Heart left ventricle (tissue), 16 donors: ENCODE data around the gene NREP. TPM values are rescaled to one million over a fixed set of nuclear protein-coding genes. Genes with fewer than 3 reads are reported as not detected.

Source experiments
- ATAC-seq, 4 donors: fragments of 200-7000 bp; cut with Tn5 transposase; one replicate each; pipeline ENCODE4 v1.9.1; 2020 to 2022; ENCODE audit warnings: moderate library complexity in 4 of 4, mild to moderate bottlenecking in 3 of 4, moderate number of reproducible peaks in 1 of 4
- DNase-seq, 5 donors: peaks; one replicate each; pipeline ENCODE4 v3.0.0-alpha.2; 2020
- H3K27ac ChIP-seq, 12 donors: fragments of 200-600 bp; sonication (generic) in 4 of 12; one replicate each; pipeline versions ENCODE4 v1.5.0 to v1.8.0; 2016 to 2022; ENCODE audit warnings: mild to moderate bottlenecking in 2 of 12
- H3K27me3 ChIP-seq, 9 donors: fragments of 200-600 bp; sonication (generic) in 2 of 9; one replicate each; pipeline versions ENCODE4 v1.5.1 to v1.8.0; 2016 to 2022; ENCODE audit warnings: mild to moderate bottlenecking in 3 of 9
- H3K36me3 ChIP-seq, 9 donors: fragments of 200-600 bp; sonication (generic) in 2 of 9; one replicate each; pipeline versions ENCODE4 v1.5.0 to v1.8.0; 2018 to 2022; ENCODE audit warnings: mild to moderate bottlenecking in 2 of 9
- H3K4me1 ChIP-seq, 12 donors: fragments of 200-600 bp; sonication (generic) in 4 of 12; one replicate each; pipeline versions ENCODE4 v1.5.0 to v1.8.0; 2016 to 2022; ENCODE audit warnings: mild to moderate bottlenecking in 3 of 12
- H3K4me3 ChIP-seq, 12 donors: fragments of 200-600 bp; sonication (generic) in 4 of 12; one replicate each; pipeline versions ENCODE4 v1.5.0 to v1.8.0; 2017 to 2022; ENCODE audit warnings: mild to moderate bottlenecking in 9 of 12, moderate library complexity in 4 of 12
- H3K9me3 ChIP-seq, 12 donors: fragments of 200-600 bp; sonication (generic) in 4 of 12; one replicate each; pipeline versions ENCODE4 v1.5.0 to v1.8.0; 2016 to 2022; ENCODE audit warnings: mild to moderate bottlenecking in 1 of 12
- POLR2A ChIP-seq, 2 donors: fragments of 450-650 bp; IDR thresholded peaks; one replicate each; pipeline ENCODE4 v1.6.1; 2017; ENCODE audit warnings: antibody characterized with exemption in 2 of 2, mild to moderate bottlenecking in 2 of 2, moderate library complexity in 2 of 2
- WGBS, 4 donors: extraction: QIAGEN DNeasy Blood & Tissue Kit in 2 of 4; methylation state at CpG; one replicate each; pipeline versions ENCODE4 v1.1.5 to v1.1.7; 2013 to 2018; 5-methylcytosine and 5-hydroxymethylcytosine counted together
- intact Hi-C, 10 donors: fragments of 100-400 bp; cut with DNase I; formaldehyde crosslinking; loops; one replicate each; pipeline versions ENCODE4 v1.11.1 to v1.14.2; 2022
- polyA plus RNA-seq, 2 donors: library from polyadenylated mRNA; stranded (reverse); fragments of 200-250 nt; gene quantifications; one replicate each; pipeline ENCODE4 v1.2.3, GENCODE V29; 2013
- total RNA-seq, 9 donors: library from RNA; depleted of rRNA in 2 of 9; stranded (reverse); fragments of >200 nt in 2 of 9; fragmentation: NEBNext Ultra II Directional in 3 of 9; extraction: Animal tissue kit (Norgen Biotek cat#: 25700) in 3 of 9; gene quantifications; one replicate each; pipeline versions ENCODE4 v1.1.0 to v1.2.4, GENCODE V29; 2016 to 2023
- TF ChIP-seq, protein P1 (sequence below), 12 donors: fragments of 200-600 bp; sonication (generic) in 4 of 12; IDR thresholded peaks; one replicate each; pipeline versions ENCODE4 v1.5.0 to v1.8.0; 2018 to 2022; ENCODE audit warnings: antibody characterized with exemption in 12 of 12, mild to moderate bottlenecking in 5 of 12
- donor health status: ischemic (EF 13 %, LVEDD 7.1; RV severe dilation, severe dysfunction).
- donor health status: healthy with polysubstance abuse.
- donor health status: DM: no; HTN: yes; CAD: no.
- donor health status: DM: no; HTN: no; CAD: no.
- donor health status: ischemic (EF 25% LVEDD 6.9; RV normal size, moderate dysfunction).
- donor health status: ischemic (EF 25% LVEDD 5.7; RV mildly dilated, moderate dysfunction).
- donor health status: healthy.
- donor health status: DM: yes; HTN: yes; CAD: no.
- donor health status: ischemic (EF 35%, LVEDD 5.7; RV mildly dilated, moderate dysfunction).
- donor health status: nonischemic (EF 11% LVEDD 7.7; RV severe dilation, severe dysfunction).
- donor health status: DM: yes; HTN: yes; CAD: no.
- donor health status: PGD.
- donor health status: ischemic (EF 29% LVEDD 5.4; RV normal size, mild dysfunction).
- donor health status: nonischemic (EF 23%, LVEDD 6.1; RV moderate dilation, normal function).

The NREP gene
- total and polyA plus RNA-seq, 11 donors: 8.1 to 71.8 (median 34.5) TPM

DNA sequence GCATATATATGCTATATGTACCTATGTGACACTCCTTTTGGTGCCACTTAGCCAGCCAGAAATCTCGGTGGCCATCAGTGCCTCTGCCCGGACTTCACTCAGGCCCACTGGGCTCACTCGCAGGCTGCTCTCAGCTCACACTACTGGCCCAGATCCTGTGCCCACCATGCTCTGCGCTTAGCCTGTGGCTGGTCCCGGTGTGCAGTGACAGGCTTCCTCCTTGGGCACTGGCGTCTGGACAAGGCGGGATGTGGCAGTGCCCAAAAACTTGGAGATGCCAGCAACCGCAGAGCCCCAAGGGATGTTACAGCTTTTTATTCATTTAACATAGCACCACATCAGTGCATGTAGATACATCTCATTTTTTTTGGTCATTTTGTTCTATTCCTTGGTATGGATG lies 77.4 kb downstream of the NREP start:
- H3K4me3 ChIP-seq: no peak overlapping the region
- DNase-seq (no peak), ATAC-seq (no peak)
- WGBS, 4 donors: 96 to 98% (median 97%) methylated on average over 8 of the region's 8 CpGs
- no peak overlapping the region for H3K27ac ChIP-seq
- TF ChIP-seq, protein P1, sequence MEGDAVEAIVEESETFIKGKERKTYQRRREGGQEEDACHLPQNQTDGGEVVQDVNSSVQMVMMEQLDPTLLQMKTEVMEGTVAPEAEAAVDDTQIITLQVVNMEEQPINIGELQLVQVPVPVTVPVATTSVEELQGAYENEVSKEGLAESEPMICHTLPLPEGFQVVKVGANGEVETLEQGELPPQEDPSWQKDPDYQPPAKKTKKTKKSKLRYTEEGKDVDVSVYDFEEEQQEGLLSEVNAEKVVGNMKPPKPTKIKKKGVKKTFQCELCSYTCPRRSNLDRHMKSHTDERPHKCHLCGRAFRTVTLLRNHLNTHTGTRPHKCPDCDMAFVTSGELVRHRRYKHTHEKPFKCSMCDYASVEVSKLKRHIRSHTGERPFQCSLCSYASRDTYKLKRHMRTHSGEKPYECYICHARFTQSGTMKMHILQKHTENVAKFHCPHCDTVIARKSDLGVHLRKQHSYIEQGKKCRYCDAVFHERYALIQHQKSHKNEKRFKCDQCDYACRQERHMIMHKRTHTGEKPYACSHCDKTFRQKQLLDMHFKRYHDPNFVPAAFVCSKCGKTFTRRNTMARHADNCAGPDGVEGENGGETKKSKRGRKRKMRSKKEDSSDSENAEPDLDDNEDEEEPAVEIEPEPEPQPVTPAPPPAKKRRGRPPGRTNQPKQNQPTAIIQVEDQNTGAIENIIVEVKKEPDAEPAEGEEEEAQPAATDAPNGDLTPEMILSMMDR (IDR thresholded peaks at IDR 0.05): no peak
- no peak for TF ChIP-seq POLR2A (IDR thresholded peaks at IDR 0.05)
- H3K9me3 ChIP-seq: no peaks in the 10 kb centered on the region
- H3K36me3 ChIP-seq: no peaks in the 10 kb centered on the region
- intact Hi-C loops: loop anchor here in 9 of 10 donors (2.0 to 10.0 kb wide), 11 partner anchors 63 to 468 kb away; partner anchors contain the start of gene NREP (in 4 of the 9)
- peaks cover 0 to 37% (median 22%) of the 10 kb centered on the region in 12 donors for H3K4me1 ChIP-seq
- no peaks in the 10 kb centered on the region for H3K27me3 ChIP-seq

Other genes starting within 250 kb of the NREP start
- gene STARD4, start 244.7 kb downstream of the NREP start, total RNA-seq: 10 to 100 TPM in 3 of 9 donors, 1 to 10 TPM in 6; 7.6 to 14.5 (median 9.4) TPM
- 10 to 100 TPM in 1 of 2 donors, 1 to 10 TPM in 1; 3.1 to 18.2 TPM for gene STARD4, start 244.7 kb downstream of the NREP start, polyA plus RNA-seq